Smooth muscle cell of the brain vasculature (primary cell): ENCODE results near the gene RGL4.
A peak's percentile ranks its signal among the peaks of the same experiment; 100 is the strongest.

Source experiments
- DNase-seq: peaks from one replicate; pipeline ENCODE4 v3.0.0-alpha.2; 2012; ENCODE audit warnings: low read depth, low spot score

Gene RGL4

DNA sequence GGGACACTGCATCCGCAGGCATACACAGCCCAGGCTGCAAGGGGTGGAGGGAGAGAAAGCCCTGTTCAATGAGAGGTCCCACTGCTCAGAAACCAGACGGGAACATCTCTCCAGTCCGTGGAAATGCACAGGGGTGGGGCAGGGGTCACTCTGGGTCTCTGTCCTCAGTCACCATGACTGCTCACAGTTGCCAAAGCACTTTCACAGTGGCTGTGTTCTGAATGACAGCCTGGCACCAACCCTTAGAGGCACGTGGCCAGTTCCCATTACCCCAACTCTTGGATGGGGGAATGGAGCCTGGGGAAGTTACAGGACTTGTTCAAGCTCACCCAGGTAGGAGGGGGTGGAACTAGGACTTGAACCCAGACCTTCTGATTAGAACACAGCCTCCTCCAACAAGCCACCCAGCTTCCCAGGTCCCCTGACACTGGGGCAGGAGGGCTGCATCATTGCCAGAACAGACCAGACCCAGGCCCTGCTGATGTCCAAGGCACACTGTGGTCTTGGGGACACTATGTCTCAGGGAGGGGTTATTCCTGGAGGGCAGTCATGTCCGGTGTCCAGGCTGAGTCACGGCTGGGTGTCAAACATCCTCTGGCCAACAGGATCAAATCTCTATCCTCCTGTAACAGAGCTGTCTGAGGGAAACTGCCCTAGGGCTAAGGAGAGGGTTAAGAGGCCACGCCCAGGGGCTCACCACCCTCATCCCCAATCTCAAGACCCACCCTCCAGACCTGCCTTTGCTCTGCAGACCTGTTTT lies 51.9 kb downstream of the RGL4 start:
- DNase-seq = no peak

DNA sequence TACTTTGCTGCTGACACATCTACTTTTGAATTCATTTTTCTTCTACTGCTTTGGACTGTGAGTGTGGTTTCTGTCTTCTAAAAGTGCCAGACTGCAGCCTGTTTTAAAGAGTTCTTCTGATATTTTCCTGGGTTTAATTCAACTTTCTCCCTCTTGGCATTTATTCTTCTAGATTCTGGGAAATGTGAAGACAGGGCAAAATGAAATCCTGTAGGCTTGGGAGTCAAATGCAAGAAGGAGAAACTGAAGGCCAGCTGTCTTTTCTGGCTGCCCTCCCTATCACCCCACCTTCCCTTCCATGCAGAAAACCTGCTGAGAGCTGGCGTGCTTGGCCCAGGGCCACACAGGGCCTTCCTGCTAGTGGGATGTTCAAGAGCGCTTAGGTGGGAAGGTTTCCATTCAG lies 52.5 kb downstream of the RGL4 start:
- DNase-seq = peak; percentile 40

DNA sequence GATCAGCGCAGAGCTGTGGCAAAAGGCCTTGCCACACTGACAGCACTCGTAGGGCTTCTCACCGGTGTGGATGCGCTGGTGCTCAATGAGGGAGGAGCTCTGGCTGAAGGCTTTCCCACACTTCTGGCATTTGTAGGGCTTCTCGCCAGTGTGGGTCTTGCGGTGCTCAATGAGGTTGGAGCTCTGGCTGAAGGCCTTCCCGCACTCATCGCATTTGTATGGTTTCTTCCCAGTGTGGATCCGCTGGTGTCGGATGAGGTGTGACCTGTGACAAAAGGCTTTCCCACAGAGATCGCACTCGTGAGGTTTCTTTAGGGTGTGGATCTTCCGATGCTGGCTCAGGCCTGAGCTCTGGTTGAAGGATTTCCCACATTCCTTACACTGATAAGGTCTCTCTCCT lies 53.2 kb downstream of the RGL4 start:
- no peak for DNase-seq

DNA sequence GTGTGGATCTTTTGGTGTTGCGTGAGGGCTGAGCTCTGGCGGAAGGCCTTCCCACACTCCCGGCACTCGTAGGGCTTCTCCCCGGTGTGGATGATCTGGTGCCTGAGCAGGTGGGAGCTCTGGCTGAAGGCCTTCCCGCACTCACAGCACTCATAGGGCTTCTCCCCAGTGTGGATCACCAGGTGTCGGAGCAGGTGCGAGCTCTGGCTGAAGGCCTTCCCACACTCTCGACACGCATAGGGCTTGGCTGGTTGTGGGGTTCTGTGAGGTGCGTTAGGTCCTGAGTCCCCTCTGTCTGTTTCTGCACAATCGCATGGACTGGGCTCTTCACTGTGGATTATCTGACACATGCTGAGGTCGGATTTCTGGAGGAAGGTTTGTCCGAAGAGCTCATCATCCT lies 53.7 kb downstream of the RGL4 start:
- no peak for DNase-seq

DNA sequence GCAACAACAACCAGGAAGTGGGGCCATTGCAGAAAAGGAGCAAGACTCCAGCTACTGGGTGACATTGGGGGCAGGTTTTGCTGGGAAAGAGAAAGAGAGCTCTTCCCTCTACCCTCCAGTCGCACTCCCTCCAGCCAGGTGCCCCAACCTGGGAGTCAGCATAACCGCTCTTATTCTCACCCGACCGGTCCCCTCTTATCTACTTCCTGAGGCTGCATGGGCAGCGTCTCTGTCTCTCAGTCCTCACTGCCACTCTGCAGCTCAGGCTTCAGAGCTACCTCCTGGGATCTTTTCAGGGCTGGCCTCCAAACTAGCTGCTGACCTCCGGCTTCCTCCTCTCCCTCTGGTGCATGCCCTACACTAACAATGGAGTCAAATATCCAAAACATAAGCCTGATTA lies 55.0 kb downstream of the RGL4 start:
- DNase-seq = no peak
